Astrocyte (in vitro differentiated cells and primary cell): Measurements from ENCODE around the gene FOXL1. TPM values are rescaled to one million over a fixed set of nuclear protein-coding genes. Genes with fewer than 3 reads are reported as not detected.

Experiments
- DNase-seq: peaks from one replicate; pipeline ENCODE4 v3.0.0-alpha.2; 2010; ENCODE audit warnings: low read depth
- FAIRE-seq: peaks from 2 replicates; lab custom pipeline; 2011; peaks lifted over from hg19 to GRCh38; lab: Jason Lieb, UNC
- H2AFZ ChIP-seq: 2 replicates; pipeline ENCODE4 v1.6.0; 2012; ENCODE audit warnings: low read depth, low read length, inconsistent platforms
- H3K27ac ChIP-seq: 2 replicates; pipeline ENCODE4 v1.5.1; 2011; ENCODE audit warnings: low read depth, low read length, inconsistent platforms
- H3K27me3 ChIP-seq: 2 replicates; pipeline ENCODE4 v1.6.0; 2011; ENCODE audit warnings: low read length, inconsistent platforms; ENCODE audit not compliant: insufficient read depth
- H3K36me3 ChIP-seq: 2 replicates; pipeline ENCODE4 v1.5.1; 2011; ENCODE audit warnings: low read length, inconsistent platforms; ENCODE audit not compliant: insufficient read depth
- H3K4me1 ChIP-seq: 2 replicates; pipeline ENCODE4 v1.5.1; 2011; ENCODE audit warnings: low read length, inconsistent platforms; ENCODE audit not compliant: insufficient read depth
- H3K4me2 ChIP-seq: 2 replicates; pipeline ENCODE4 v1.6.0; 2012; ENCODE audit warnings: low read length, inconsistent platforms
- H3K4me3 ChIP-seq: 2 replicates; pipeline ENCODE4 v1.5.1; 2011; ENCODE audit warnings: low read depth, mild to moderate bottlenecking, low read length, inconsistent platforms; ENCODE audit not compliant: insufficient read depth
- H3K79me2 ChIP-seq: 2 replicates; pipeline ENCODE4 v1.6.0; 2012; ENCODE audit warnings: mild to moderate bottlenecking, low read length, inconsistent platforms; ENCODE audit not compliant: insufficient read depth
- H3K9ac ChIP-seq: 2 replicates; pipeline ENCODE4 v1.6.0; 2012; ENCODE audit warnings: mild to moderate bottlenecking, low read length, inconsistent platforms
- H3K9me3 ChIP-seq: 2 replicates; pipeline ENCODE4 v1.5.1; 2012; ENCODE audit warnings: low read depth, mild to moderate bottlenecking, low read length, inconsistent platforms; ENCODE audit not compliant: insufficient read depth
- H4K20me1 ChIP-seq: 2 replicates; pipeline ENCODE4 v1.6.0; 2012; ENCODE audit warnings: low read length, inconsistent platforms; ENCODE audit not compliant: insufficient read depth
- H3K27ac Mint-ChIP-seq: one replicate; pipeline ENCODE4 v1.8.0; 2021; ENCODE audit warnings: mild to moderate bottlenecking, mixed read lengths; ENCODE audit not compliant: unreplicated experiment
- H3K27me3 Mint-ChIP-seq: one replicate; pipeline ENCODE4 v1.8.0; 2021; ENCODE audit warnings: low read depth, mixed read lengths; ENCODE audit not compliant: unreplicated experiment
- H3K36me3 Mint-ChIP-seq: one replicate; pipeline ENCODE4 v1.8.0; 2021; ENCODE audit warnings: low read depth, mixed read lengths; ENCODE audit not compliant: unreplicated experiment
- H3K4me1 Mint-ChIP-seq: one replicate; pipeline ENCODE4 v1.8.0; 2021; ENCODE audit warnings: low read depth, mixed read lengths; ENCODE audit not compliant: unreplicated experiment
- H3K4me3 Mint-ChIP-seq: one replicate; pipeline ENCODE4 v1.8.0; 2021; ENCODE audit warnings: mild to moderate bottlenecking, moderate library complexity, mixed read lengths; ENCODE audit not compliant: unreplicated experiment
- H3K9me3 Mint-ChIP-seq: one replicate; pipeline ENCODE4 v1.8.0; 2021; ENCODE audit warnings: mild to moderate bottlenecking, mixed read lengths; ENCODE audit not compliant: unreplicated experiment
- CTCF ChIP-seq: IDR thresholded peaks from 2 replicates; pipeline ENCODE4 v1.5.1; 2011; ENCODE audit warnings: low read depth, mild to moderate bottlenecking, inconsistent platforms, low read length, moderate library complexity; ENCODE audit not compliant: insufficient read depth
- EZH2 ChIP-seq: IDR thresholded peaks from 2 replicates; pipeline ENCODE4 v1.6.1; 2012; ENCODE audit warnings: mild to moderate bottlenecking, low read length, inconsistent platforms; ENCODE audit not compliant: insufficient read depth
- total RNA-seq: library from RNA; stranded (reverse); gene quantifications from 2 replicates; pipeline ENCODE4 v1.2.1, GENCODE V29; 2021

The FOXL1 gene
- total RNA-seq, 1 donor from 2014 or later = 6.1 TPM

- Histone ChIP-seq H3K27me3 (no peaks in the 10 kb centered on the region), H3K27ac (peak overlapping the region; percentile 94), H3K79me2 (peaks cover 92% of the 10 kb centered on the region), H3K4me3 (peak overlapping the region; percentile 97), H4K20me1 (peaks cover 56% of the 10 kb centered on the region), H3K9me3 (no peaks in the 10 kb centered on the region), H3K36me3 (peaks cover 11% of the 10 kb centered on the region), H3K9ac (peak overlapping the region; percentile 99), H3K4me1 (peaks cover 39% of the 10 kb centered on the region), H3K4me2 (peak overlapping the region; percentile 86), H2AFZ (no peak overlapping the region)
- no peak for DNase-seq
- Mint-ChIP-seq H3K9me3 (no peaks in the 10 kb centered on the region), H3K4me3 (peak overlapping the region; percentile 90), H3K27ac (peak overlapping the region; percentile 84), H3K36me3 (peaks cover 14% of the 10 kb centered on the region), H3K4me1 (peaks cover 24% of the 10 kb centered on the region), H3K27me3 (peaks cover 48% of the 10 kb centered on the region)
- TF ChIP-seq EZH2 = no peak
- no peak for TF ChIP-seq CTCF
- FAIRE-seq = no peak
These were observed 9.4 kb upstream of the FOXL1 start for GRCh38 chr16:86568677-86569623.

GRCh38 chr16:86569701-86570447 lies 8.5 kb upstream of the FOXL1 start:
- Mint-ChIP-seq H3K27ac (no peak overlapping the region), H3K4me3 (peak overlapping the region; percentile 90), H3K36me3 (peaks cover 14% of the 10 kb centered on the region), H3K9me3 (no peaks in the 10 kb centered on the region), H3K27me3 (peaks cover 46% of the 10 kb centered on the region), H3K4me1 (peaks cover 25% of the 10 kb centered on the region)
- H3K9me3 ChIP-seq = no peaks in the 10 kb centered on the region
- H3K4me1 ChIP-seq = peaks cover 38% of the 10 kb centered on the region
- FAIRE-seq (no peak), DNase-seq (no peak)
- H3K4me3 ChIP-seq = peak overlapping the region; percentile 97
- H3K27ac ChIP-seq = peak overlapping the region; percentile 94
- peaks cover 12% of the 10 kb centered on the region for H3K36me3 ChIP-seq
- TF ChIP-seq EZH2 = no peak
- no peak for TF ChIP-seq CTCF
- peak overlapping the region; percentile 86 for H3K4me2 ChIP-seq
- H4K20me1 ChIP-seq = peaks cover 61% of the 10 kb centered on the region
- H3K27me3 ChIP-seq = no peaks in the 10 kb centered on the region
- H3K79me2 ChIP-seq = peaks cover 94% of the 10 kb centered on the region
- H3K9ac ChIP-seq = peak overlapping the region; percentile 99
- H2AFZ ChIP-seq = no peak overlapping the region
